Ascending aorta (tissue), 2 donors: ENCODE measurements around the gene RAB9A. TPM values are rescaled to one million over a fixed set of nuclear protein-coding genes. Genes with fewer than 3 reads are reported as not detected.

Source experiments
- DNase-seq, 2 donors: peaks; one replicate each; pipeline ENCODE4 v3.0.0-alpha.2; 2019; ENCODE audit warnings: low spot score in 2 of 2
- H3K27ac ChIP-seq, 2 donors: fragments of 200-600 bp; sonication (generic); one replicate each; pipeline ENCODE4 v1.5.1; 2016 to 2017; ENCODE audit warnings: mild to moderate bottlenecking in 1 of 2
- H3K27me3 ChIP-seq: fragments of 200-600 bp; sonication (generic); one replicate; pipeline ENCODE4 v1.5.1; 2017
- H3K36me3 ChIP-seq, 2 donors: fragments of 200-600 bp; sonication (generic); one replicate each; pipeline ENCODE4 v1.5.1; 2016
- H3K4me1 ChIP-seq, 2 donors: fragments of 200-600 bp; sonication (generic); one replicate each; pipeline ENCODE4 v1.5.1; 2016 to 2017; ENCODE audit warnings: mild to moderate bottlenecking in 1 of 2
- H3K4me3 ChIP-seq, 2 donors: fragments of 200-600 bp; sonication (generic); one replicate each; pipeline ENCODE4 v1.5.1; 2016 to 2017; ENCODE audit warnings: mild to moderate bottlenecking in 1 of 2
- H3K9me3 ChIP-seq, 2 donors: fragments of 200-600 bp; sonication (generic); one replicate each; pipeline ENCODE4 v1.5.1; 2016
- CTCF ChIP-seq, 3 experiments: fragments of 200-600 bp in 2 of 3; fragments of 450-650 bp in 1 of 3; sonication (generic) in 2 of 3; IDR thresholded peaks; one replicate each; pipeline ENCODE4 v1.5.1; 2016 to 2019; ENCODE audit warnings: antibody characterized with exemption in 3 of 3, mild to moderate bottlenecking in 1 of 3, moderate library complexity in 1 of 3
- intact Hi-C: fragments of 100-400 bp; cut with DNase I; formaldehyde crosslinking; loops from one replicate; pipeline ENCODE4 v1.15.1; 2023
- total RNA-seq: library from RNA; depleted of rRNA; stranded (reverse); fragments of >200 nt; gene quantifications from one replicate; pipeline ENCODE4 v1.1.0, GENCODE V29; 2016

RAB9A gene
- total RNA-seq, 1 donor from 2014 or later: 1.5 TPM

DNA sequence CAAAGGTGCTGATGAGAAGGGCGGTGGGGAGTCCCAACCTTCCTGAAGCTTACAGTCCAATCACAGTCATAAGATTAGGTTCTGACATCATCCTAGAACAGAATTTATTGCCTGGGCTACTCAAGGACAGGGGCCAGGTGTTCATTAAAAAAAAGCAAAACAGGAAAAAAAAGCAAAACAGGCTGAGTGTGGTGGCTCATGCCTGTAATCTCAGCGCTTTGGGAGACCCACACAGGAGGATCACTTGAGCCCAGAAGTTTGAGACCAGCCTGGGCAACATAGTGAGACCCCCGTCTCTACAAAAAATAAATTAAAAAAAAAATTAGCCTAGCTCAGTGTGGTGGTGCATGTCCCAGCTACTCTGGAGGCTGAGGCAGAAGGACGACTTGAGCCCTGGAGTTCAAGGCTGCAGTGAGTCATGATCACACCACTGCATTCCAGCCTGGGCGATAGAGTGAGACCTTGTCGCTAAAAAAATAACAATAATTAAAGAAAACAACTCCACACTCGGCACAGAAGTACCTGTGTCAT, 3.0 kb downstream of the RAB9A start:
- no peaks in the 10 kb centered on the region for H3K27me3 ChIP-seq
- no peak for TF ChIP-seq CTCF (IDR thresholded peaks at IDR 0.05)
- no peaks in the 10 kb centered on the region for H3K9me3 ChIP-seq
- no peak for DNase-seq
- H3K4me1 ChIP-seq: peaks cover 0 to 9% of the 10 kb centered on the region in 2 donors
- H3K4me3 ChIP-seq: no peak overlapping the region
- no peak overlapping the region for H3K27ac ChIP-seq
- no peaks in the 10 kb centered on the region for H3K36me3 ChIP-seq
- intact Hi-C loops: no loop called here

DNA sequence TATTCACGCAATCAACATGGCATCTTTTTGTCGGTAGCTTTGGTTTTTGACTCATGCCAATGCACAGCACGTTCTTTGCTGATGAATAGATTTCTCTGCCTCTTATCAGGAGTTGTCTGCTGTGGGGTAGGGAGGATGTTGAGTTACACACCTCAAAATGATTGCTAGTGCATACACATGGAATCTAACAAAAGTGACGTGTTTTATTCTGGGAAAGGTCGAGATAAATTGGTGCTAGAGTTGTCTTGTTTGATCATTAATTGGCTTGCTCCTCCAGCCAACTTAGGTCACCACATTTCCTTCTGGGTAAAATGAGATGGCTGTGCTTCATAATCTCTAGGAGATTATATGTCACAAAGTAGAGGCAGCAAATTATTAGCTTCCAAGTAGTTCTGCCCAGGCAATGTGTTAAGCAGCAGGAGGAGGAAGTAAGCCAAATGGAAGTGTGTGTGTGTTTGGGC, 3.9 kb downstream of the RAB9A start:
- H3K4me1 ChIP-seq: peaks cover 0 to 9% of the 10 kb centered on the region in 2 donors

GRCh38 chrX:13693341-13693961, 4.5 kb downstream of the RAB9A start:
- peaks cover 0 to 9% of the 10 kb centered on the region in 2 donors for H3K4me1 ChIP-seq
- intact Hi-C loops: no loop called here

More for the DNA sequence above, 3.9 kb downstream of the RAB9A start:
- no peak overlapping the region for H3K27ac ChIP-seq
- H3K36me3 ChIP-seq: no peaks in the 10 kb centered on the region
- H3K4me3 ChIP-seq: no peak overlapping the region
- TF ChIP-seq CTCF (IDR thresholded peaks at IDR 0.05): no peak
- DNase-seq: no peak
- H3K9me3 ChIP-seq: no peaks in the 10 kb centered on the region
- intact Hi-C loops: no loop called here
- H3K27me3 ChIP-seq: no peaks in the 10 kb centered on the region

DNA sequence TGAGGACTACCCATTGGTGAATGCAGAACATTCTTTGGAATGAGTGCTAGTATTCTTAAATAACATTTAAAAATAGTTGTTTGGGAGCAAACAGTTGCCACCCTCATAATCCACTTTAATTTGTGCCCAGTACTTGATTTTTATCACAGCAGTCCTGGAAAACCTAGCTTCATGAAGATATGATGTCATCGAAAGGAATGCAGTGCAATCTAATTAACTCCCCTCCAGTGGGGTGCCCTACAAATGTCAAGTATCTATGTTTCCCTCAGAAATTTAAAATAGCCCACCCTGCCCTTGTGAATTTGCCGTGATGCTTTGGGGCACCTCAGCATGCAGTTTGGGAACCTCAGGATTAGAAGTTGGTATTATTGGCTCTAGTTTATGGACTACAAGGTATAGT, 5.4 kb downstream of the RAB9A start:
- no peak overlapping the region for H3K27ac ChIP-seq
- DNase-seq: no peak
- no peak for TF ChIP-seq CTCF (IDR thresholded peaks at IDR 0.05)
- H3K27me3 ChIP-seq: no peaks in the 10 kb centered on the region
- no peaks in the 10 kb centered on the region for H3K9me3 ChIP-seq
- intact Hi-C loops: no loop called here
- H3K4me3 ChIP-seq: no peak overlapping the region
- H3K4me1 ChIP-seq: peaks cover 0 to 13% of the 10 kb centered on the region in 2 donors
- H3K36me3 ChIP-seq: no peaks in the 10 kb centered on the region

More at GRCh38 chrX:13693341-13693961, 4.5 kb downstream of the RAB9A start:
- Histone ChIP-seq H3K27ac (peak overlapping the region in 1 of 2 donors; percentile 9), H3K4me3 (peak overlapping the region in 1 of 2 donors; percentile 8), H3K9me3 (no peaks in the 10 kb centered on the region), H3K36me3 (no peaks in the 10 kb centered on the region), H3K27me3 (no peaks in the 10 kb centered on the region)
- no peak for DNase-seq
- TF ChIP-seq CTCF (IDR thresholded peaks at IDR 0.05): no peak

- TF ChIP-seq CTCF (IDR thresholded peaks at IDR 0.05): no peak
- intact Hi-C loops: no loop called here
- H3K36me3 ChIP-seq: no peaks in the 10 kb centered on the region
- no peaks in the 10 kb centered on the region for H3K9me3 ChIP-seq
- DNase-seq: no peak
- H3K4me1 ChIP-seq: peaks cover 0 to 15% of the 10 kb centered on the region in 2 donors
- H3K27ac ChIP-seq: no peak overlapping the region
- no peak overlapping the region for H3K4me3 ChIP-seq
- no peaks in the 10 kb centered on the region for H3K27me3 ChIP-seq
Measured at GRCh38 chrX:13694983-13695382, 6.1 kb downstream of the RAB9A start.
